SU-DHL-6 (cell line): ENCODE data around the gene KRT79.

Source experiments
- H2AFZ ChIP-seq: fragments of 200-600 bp; sonication (generic); 2 replicates; pipeline ENCODE4 v1.6.1; 2014; ENCODE audit warnings: low read depth, mild to moderate bottlenecking, moderate library complexity, mixed read lengths, antibody characterized with exemption, low read length; ENCODE audit not compliant: severe bottlenecking
- H3F3A ChIP-seq: fragments of 200-600 bp; shearing (Covaris generic); 2 replicates; pipeline ENCODE4 v1.6.0; 2016; ENCODE audit warnings: antibody characterized with exemption, mild to moderate bottlenecking; ENCODE audit not compliant: insufficient read depth
- H3K27ac ChIP-seq: fragments of 200-600 bp; sonication (generic); 2 replicates; pipeline ENCODE4 v1.5.1; 2016; ENCODE audit warnings: low read depth, mild to moderate bottlenecking, low read length, moderate library complexity, mixed read lengths
- H3K27me3 ChIP-seq: fragments of 200-600 bp; sonication (generic), shearing (Covaris generic); 2 replicates; pipeline ENCODE4 v1.6.0; 2014; ENCODE audit warnings: mild to moderate bottlenecking, low read length
- H3K36me3 ChIP-seq: fragments of 200-600 bp; sonication (generic); 2 replicates; pipeline ENCODE4 v1.6.1; 2014; ENCODE audit warnings: mild to moderate bottlenecking, low read length, mixed read lengths
- H3K4me2 ChIP-seq: fragments of 300-600, 200-600 bp; shearing (Covaris generic), sonication (generic); 2 replicates; pipeline ENCODE4 v1.6.0; 2014; ENCODE audit warnings: low read length, low read depth, mild to moderate bottlenecking; ENCODE audit not compliant: poor library complexity, severe bottlenecking
- H3K4me3 ChIP-seq: fragments of 200-600 bp; sonication (generic); 2 replicates; pipeline ENCODE4 v1.5.1; 2014; ENCODE audit warnings: antibody characterized with exemption, low read length, mild to moderate bottlenecking, mixed read lengths; ENCODE audit not compliant: insufficient read depth, poor library complexity, severe bottlenecking
- H3K79me2 ChIP-seq: fragments of 200-600 bp; sonication (generic); 2 replicates; pipeline ENCODE4 v1.6.1; 2014; ENCODE audit warnings: mild to moderate bottlenecking, low read length, moderate library complexity; ENCODE audit not compliant: insufficient read depth
- H3K9ac ChIP-seq: fragments of 200-600 bp; sonication (generic); 2 replicates; pipeline ENCODE4 v1.7.0; 2014; ENCODE audit warnings: mild to moderate bottlenecking, low read length
- H3K9me2 ChIP-seq: fragments of 200-600 bp; sonication (generic); replicated peaks from 2 replicates; pipeline ENCODE4 v1.6.1; 2014; ENCODE audit warnings: low read length; ENCODE audit not compliant: insufficient read depth
- H3K9me3 ChIP-seq: fragments of 200-600 bp; sonication (generic); 2 replicates; pipeline ENCODE4 v1.6.1; 2014; ENCODE audit warnings: low read length, mixed read lengths; ENCODE audit not compliant: insufficient read depth
- H4K20me1 ChIP-seq: fragments of 200-600 bp; sonication (generic); 2 replicates; pipeline ENCODE4 v1.6.1; 2014; ENCODE audit warnings: low read depth, mild to moderate bottlenecking, antibody characterized with exemption, low read length, moderate library complexity, mixed read lengths
- EZH2phosphoT487 ChIP-seq: fragments of 200-600 bp; sonication (generic), shearing (Covaris generic); conservative IDR thresholded peaks from 2 replicates; pipeline ENCODE4 v1.6.1; 2018; ENCODE audit warnings: mild to moderate bottlenecking, antibody characterized with exemption, low read length, moderate library complexity, mixed read lengths
- TF ChIP-seq, protein P1 (sequence below): fragments of 200-600 bp; sonication (generic); IDR thresholded peaks from one replicate; pipeline ENCODE4 v1.5.1; 2017; ENCODE audit warnings: antibody characterized with exemption, mild to moderate bottlenecking, low read length, moderate library complexity; ENCODE audit not compliant: insufficient read depth, poor library complexity, severe bottlenecking

Gene KRT79

GRCh38 chr12:52811191-52812072, 22.7 kb downstream of the KRT79 start:
- no peak overlapping the region for H3K4me2 ChIP-seq
- no peaks in the 10 kb centered on the region for H3K27me3 ChIP-seq
- H3K9me3 ChIP-seq: no peaks in the 10 kb centered on the region
- no peaks in the 10 kb centered on the region for H3K79me2 ChIP-seq
- no peaks in the 10 kb centered on the region for H3F3A ChIP-seq
- H3K4me3 ChIP-seq: no peak overlapping the region
- no peak overlapping the region for H3K27ac ChIP-seq
- no peaks in the 10 kb centered on the region for H4K20me1 ChIP-seq
- TF ChIP-seq, protein P1, sequence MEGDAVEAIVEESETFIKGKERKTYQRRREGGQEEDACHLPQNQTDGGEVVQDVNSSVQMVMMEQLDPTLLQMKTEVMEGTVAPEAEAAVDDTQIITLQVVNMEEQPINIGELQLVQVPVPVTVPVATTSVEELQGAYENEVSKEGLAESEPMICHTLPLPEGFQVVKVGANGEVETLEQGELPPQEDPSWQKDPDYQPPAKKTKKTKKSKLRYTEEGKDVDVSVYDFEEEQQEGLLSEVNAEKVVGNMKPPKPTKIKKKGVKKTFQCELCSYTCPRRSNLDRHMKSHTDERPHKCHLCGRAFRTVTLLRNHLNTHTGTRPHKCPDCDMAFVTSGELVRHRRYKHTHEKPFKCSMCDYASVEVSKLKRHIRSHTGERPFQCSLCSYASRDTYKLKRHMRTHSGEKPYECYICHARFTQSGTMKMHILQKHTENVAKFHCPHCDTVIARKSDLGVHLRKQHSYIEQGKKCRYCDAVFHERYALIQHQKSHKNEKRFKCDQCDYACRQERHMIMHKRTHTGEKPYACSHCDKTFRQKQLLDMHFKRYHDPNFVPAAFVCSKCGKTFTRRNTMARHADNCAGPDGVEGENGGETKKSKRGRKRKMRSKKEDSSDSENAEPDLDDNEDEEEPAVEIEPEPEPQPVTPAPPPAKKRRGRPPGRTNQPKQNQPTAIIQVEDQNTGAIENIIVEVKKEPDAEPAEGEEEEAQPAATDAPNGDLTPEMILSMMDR: no peak
- no peak for TF ChIP-seq EZH2phosphoT487
- H3K9me2 ChIP-seq: no peaks in the 10 kb centered on the region
- H3K36me3 ChIP-seq: no peaks in the 10 kb centered on the region
- no peak overlapping the region for H2AFZ ChIP-seq
- no peak overlapping the region for H3K9ac ChIP-seq

DNA sequence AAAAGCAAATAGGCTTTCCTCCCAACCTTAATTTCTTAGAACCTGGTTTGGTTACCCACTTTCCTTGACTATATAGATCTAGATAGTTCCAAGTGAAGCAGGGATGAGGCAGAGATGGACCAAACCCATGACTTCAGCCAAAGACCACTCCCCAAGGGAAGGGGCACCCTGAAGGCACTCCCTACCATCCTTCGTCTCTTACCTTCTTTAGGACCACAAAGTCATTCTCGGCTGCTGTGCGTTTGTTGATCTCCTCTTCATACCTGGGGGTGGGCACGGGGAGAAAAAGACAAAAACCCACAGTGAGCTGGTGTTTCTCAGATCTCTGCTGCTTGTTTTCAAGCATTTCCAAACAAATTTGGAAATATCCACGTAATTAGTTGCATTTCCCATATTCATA, 23.6 kb downstream of the KRT79 start:
- no peak for TF ChIP-seq EZH2phosphoT487
- TF ChIP-seq, protein P1: no peak
- Histone ChIP-seq H3F3A (no peaks in the 10 kb centered on the region), H3K27me3 (no peaks in the 10 kb centered on the region)

DNA sequence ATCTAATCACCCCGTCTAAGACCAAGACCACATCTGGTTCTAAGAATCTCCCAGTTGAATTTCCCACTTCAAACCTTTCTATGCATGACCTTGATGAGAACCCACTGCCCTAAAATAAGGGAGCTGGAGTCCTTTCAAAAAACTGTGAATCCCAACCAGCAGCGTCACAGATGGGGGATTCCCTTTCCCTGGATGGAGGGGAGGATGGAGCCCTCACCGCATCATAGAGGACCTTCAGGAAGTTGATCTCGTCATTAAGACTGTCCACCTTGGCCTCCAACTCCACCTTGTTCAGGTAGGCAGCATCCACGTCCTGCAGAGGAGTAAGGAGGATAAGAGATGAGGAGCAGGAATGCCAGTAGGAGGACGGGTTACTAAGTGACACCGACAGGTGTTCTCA, 24.9 kb downstream of the KRT79 start:
- H3K27me3 ChIP-seq: no peaks in the 10 kb centered on the region
- no peaks in the 10 kb centered on the region for H3K36me3 ChIP-seq
- H3K9me2 ChIP-seq: no peaks in the 10 kb centered on the region
- TF ChIP-seq, protein P1: no peak
- TF ChIP-seq EZH2phosphoT487: no peak
- no peak overlapping the region for H3K4me3 ChIP-seq
- H3K9me3 ChIP-seq: no peaks in the 10 kb centered on the region
- H3K4me2 ChIP-seq: no peak overlapping the region
- H3K27ac ChIP-seq: no peak overlapping the region
- no peaks in the 10 kb centered on the region for H4K20me1 ChIP-seq
- no peaks in the 10 kb centered on the region for H3F3A ChIP-seq
- no peak overlapping the region for H2AFZ ChIP-seq
- no peaks in the 10 kb centered on the region for H3K79me2 ChIP-seq
- no peak overlapping the region for H3K9ac ChIP-seq

More for the DNA sequence above, 23.6 kb downstream of the KRT79 start:
- H4K20me1 ChIP-seq: no peaks in the 10 kb centered on the region
- H3K4me3 ChIP-seq: no peak overlapping the region
- H3K79me2 ChIP-seq: no peaks in the 10 kb centered on the region
- no peaks in the 10 kb centered on the region for H3K9me2 ChIP-seq
- no peak overlapping the region for H2AFZ ChIP-seq
- H3K27ac ChIP-seq: no peak overlapping the region
- H3K36me3 ChIP-seq: no peaks in the 10 kb centered on the region
- H3K9me3 ChIP-seq: no peaks in the 10 kb centered on the region
- no peak overlapping the region for H3K9ac ChIP-seq
- H3K4me2 ChIP-seq: no peak overlapping the region
